Smooth muscle cell (in vitro differentiated cells): Measurements from ENCODE around the gene NUDT21. TPM values are rescaled to one million over a fixed set of nuclear protein-coding genes. Genes with fewer than 3 reads are reported as not detected.

Source experiments
- DNase-seq: peaks from one replicate; lab custom pipeline; 2025; ENCODE audit not compliant: unreplicated experiment; lab: John Stamatoyannopoulos, UW
- H2AFZ ChIP-seq: fragments of 200-600 bp; sonication (generic); 2 replicates; pipeline ENCODE4 v1.6.0; 2016; ENCODE audit warnings: antibody characterized with exemption, low read depth, mild to moderate bottlenecking
- H3F3A ChIP-seq: fragments of 200-600 bp; sonication (generic); 2 replicates; pipeline ENCODE4 v1.6.0; 2017; ENCODE audit warnings: antibody characterized with exemption, low read depth
- H3K27ac ChIP-seq: fragments of 200-600 bp; sonication (generic); 2 replicates; pipeline ENCODE4 v1.5.1; 2016; ENCODE audit warnings: low read depth, mild to moderate bottlenecking
- H3K27me3 ChIP-seq: fragments of 200-600 bp; sonication (generic); 2 replicates; pipeline ENCODE4 v1.6.1; 2016; ENCODE audit warnings: low read depth, mild to moderate bottlenecking
- H3K36me3 ChIP-seq: fragments of 200-600 bp; sonication (generic); 2 replicates; pipeline ENCODE4 v1.5.1; 2016; ENCODE audit warnings: low read depth
- H3K4me1 ChIP-seq: fragments of 200-600 bp; sonication (generic); 2 replicates; pipeline ENCODE4 v1.5.1; 2016; ENCODE audit warnings: low read depth
- H3K4me2 ChIP-seq: fragments of 200-600 bp; sonication (generic); 2 replicates; pipeline ENCODE4 v1.6.0; 2016; ENCODE audit warnings: mild to moderate bottlenecking
- H3K4me3 ChIP-seq: fragments of 200-600 bp; sonication (generic); 2 replicates; pipeline ENCODE4 v1.5.1; 2016; ENCODE audit warnings: mild to moderate bottlenecking
- H3K79me2 ChIP-seq: fragments of 200-600 bp; sonication (generic); 2 replicates; pipeline ENCODE4 v1.6.0; 2016; ENCODE audit warnings: low read depth, mild to moderate bottlenecking
- H3K9ac ChIP-seq: fragments of 200-600 bp; sonication (generic); 2 replicates; pipeline ENCODE4 v1.6.0; 2016; ENCODE audit warnings: low read depth
- H3K9me3 ChIP-seq: fragments of 200-600 bp; sonication (generic); replicated peaks from 2 replicates; pipeline ENCODE4 v1.5.1; 2016; ENCODE audit warnings: low read depth
- H4K20me1 ChIP-seq: fragments of 200-600 bp; sonication (generic); 2 replicates; pipeline ENCODE4 v1.6.0; 2016; ENCODE audit warnings: low read depth
- WGBS: methylation state at CpG from one replicate; pipeline ENCODE4 v1.1.7; 2016; ENCODE audit warnings: low lambda C conversion rate; 5-methylcytosine and 5-hydroxymethylcytosine counted together
- polyA plus RNA-seq: library from polyadenylated mRNA; unstranded; fragments of >200 nt; fragmentation: Nextera tagmentation; extraction: Ambion mirVana; gene quantifications from 2 replicates; pipeline ENCODE4 v1.2.1, GENCODE V29; 2016
- total RNA-seq: library from RNA; depleted of rRNA; stranded (reverse); fragments of >200 nt; gene quantifications from 2 replicates; pipeline ENCODE4 v1.2.3, GENCODE V29; 2014
- TF ChIP-seq, protein P1 (sequence below): fragments of 200-600 bp; sonication (generic); IDR thresholded peaks from 2 replicates; pipeline ENCODE4 v1.5.1; 2017; ENCODE audit warnings: borderline replicate concordance, mild to moderate bottlenecking, antibody characterized with exemption; ENCODE audit not compliant: insufficient read depth, poor library complexity, severe bottlenecking

The NUDT21 gene
- total and polyA plus RNA-seq, 2 experiments from 2014 or later: 44.4 to 101 TPM

DNA sequence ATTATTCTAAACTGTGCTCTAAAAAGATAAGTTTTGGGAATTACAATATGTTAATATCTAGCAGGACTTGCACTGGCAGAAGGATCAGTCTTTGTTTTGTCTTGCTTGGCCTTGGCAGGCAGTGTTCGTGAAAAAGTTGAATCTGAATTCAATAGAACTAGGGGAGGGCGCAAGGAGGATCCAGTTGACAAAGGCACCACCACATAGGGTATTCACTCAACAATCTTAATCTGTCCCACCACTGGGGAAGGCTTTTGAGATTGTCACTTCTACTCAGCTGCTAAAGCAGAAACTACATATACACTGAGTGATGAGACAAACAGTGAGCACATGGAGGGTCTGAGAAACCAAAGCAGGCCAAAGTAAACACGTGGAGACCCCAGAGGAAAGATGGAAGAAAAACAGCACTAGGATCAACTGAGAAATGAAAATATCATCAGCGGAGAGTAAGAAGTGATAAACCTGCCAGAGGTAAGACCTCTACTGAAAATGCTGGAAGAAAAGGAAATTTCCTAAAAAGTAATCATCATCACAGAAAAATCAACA is 28.2 kb downstream of the NUDT21 start:
- WGBS: 89% methylated on average over 4 of the region's 4 CpGs
- Histone ChIP-seq H3K4me2 (no peak overlapping the region), H3K4me3 (peak overlapping the region; percentile 93)

GRCh38 chr16:56421976-56422669 is 29.0 kb downstream of the NUDT21 start:
- no peaks in the 10 kb centered on the region for H3K9me3 ChIP-seq
- 97% methylated on average over 5 of the region's 5 CpGs for WGBS
- H4K20me1 ChIP-seq: peaks cover 69% of the 10 kb centered on the region
- no peak overlapping the region for H2AFZ ChIP-seq
- H3K4me2 ChIP-seq: no peak overlapping the region
- H3K4me1 ChIP-seq: peaks cover 22% of the 10 kb centered on the region
- DNase-seq: no peak
- no peaks in the 10 kb centered on the region for H3K36me3 ChIP-seq
- peaks cover 11% of the 10 kb centered on the region for H3F3A ChIP-seq
- H3K9ac ChIP-seq: no peak overlapping the region
- TF ChIP-seq, protein P1, sequence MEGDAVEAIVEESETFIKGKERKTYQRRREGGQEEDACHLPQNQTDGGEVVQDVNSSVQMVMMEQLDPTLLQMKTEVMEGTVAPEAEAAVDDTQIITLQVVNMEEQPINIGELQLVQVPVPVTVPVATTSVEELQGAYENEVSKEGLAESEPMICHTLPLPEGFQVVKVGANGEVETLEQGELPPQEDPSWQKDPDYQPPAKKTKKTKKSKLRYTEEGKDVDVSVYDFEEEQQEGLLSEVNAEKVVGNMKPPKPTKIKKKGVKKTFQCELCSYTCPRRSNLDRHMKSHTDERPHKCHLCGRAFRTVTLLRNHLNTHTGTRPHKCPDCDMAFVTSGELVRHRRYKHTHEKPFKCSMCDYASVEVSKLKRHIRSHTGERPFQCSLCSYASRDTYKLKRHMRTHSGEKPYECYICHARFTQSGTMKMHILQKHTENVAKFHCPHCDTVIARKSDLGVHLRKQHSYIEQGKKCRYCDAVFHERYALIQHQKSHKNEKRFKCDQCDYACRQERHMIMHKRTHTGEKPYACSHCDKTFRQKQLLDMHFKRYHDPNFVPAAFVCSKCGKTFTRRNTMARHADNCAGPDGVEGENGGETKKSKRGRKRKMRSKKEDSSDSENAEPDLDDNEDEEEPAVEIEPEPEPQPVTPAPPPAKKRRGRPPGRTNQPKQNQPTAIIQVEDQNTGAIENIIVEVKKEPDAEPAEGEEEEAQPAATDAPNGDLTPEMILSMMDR: no peak
- H3K27me3 ChIP-seq: no peaks in the 10 kb centered on the region
- peaks cover 71% of the 10 kb centered on the region for H3K79me2 ChIP-seq
- H3K27ac ChIP-seq: no peak overlapping the region
- no peak overlapping the region for H3K4me3 ChIP-seq

More for the DNA sequence above, 28.2 kb downstream of the NUDT21 start:
- peaks cover 63% of the 10 kb centered on the region for H4K20me1 ChIP-seq
- DNase-seq: no peak
- H3K27ac ChIP-seq: no peak overlapping the region
- H3K27me3 ChIP-seq: no peaks in the 10 kb centered on the region
- H3K79me2 ChIP-seq: peaks cover 63% of the 10 kb centered on the region
- no peaks in the 10 kb centered on the region for H3K36me3 ChIP-seq
- no peaks in the 10 kb centered on the region for H3K9me3 ChIP-seq
- H3K9ac ChIP-seq: no peak overlapping the region
- peaks cover 22% of the 10 kb centered on the region for H3K4me1 ChIP-seq
- peaks cover 18% of the 10 kb centered on the region for H3F3A ChIP-seq
- H2AFZ ChIP-seq: no peak overlapping the region
- TF ChIP-seq, protein P1: no peak

DNA sequence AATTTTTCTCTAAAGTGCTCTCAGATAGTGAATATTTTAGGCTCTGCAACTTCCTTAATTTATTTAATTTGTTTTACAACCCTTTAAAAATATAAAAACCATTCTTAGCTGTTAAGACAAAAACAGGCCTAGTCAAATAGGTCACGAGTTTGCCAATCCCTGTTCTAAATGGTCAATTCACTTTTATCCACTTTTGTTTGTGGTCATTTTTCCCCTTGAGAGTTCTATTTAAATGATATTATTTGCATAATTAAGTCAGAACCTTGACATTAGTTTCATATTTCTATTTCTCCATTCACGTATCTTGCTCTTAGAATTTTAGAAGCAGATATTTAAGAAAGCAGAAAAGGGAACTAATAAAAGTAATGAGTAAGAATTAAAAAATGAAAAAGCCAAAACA is 29.8 kb downstream of the NUDT21 start:
- Histone ChIP-seq H3K27me3 (no peaks in the 10 kb centered on the region), H3K9ac (no peak overlapping the region), H3K27ac (no peak overlapping the region), H3F3A (peaks cover 3% of the 10 kb centered on the region), H2AFZ (no peak overlapping the region), H3K4me1 (peaks cover 22% of the 10 kb centered on the region), H3K36me3 (no peaks in the 10 kb centered on the region), H4K20me1 (peaks cover 77% of the 10 kb centered on the region), H3K9me3 (no peaks in the 10 kb centered on the region), H3K4me3 (no peak overlapping the region), H3K4me2 (no peak overlapping the region), H3K79me2 (peaks cover 79% of the 10 kb centered on the region)
- TF ChIP-seq, protein P1: no peak
- 96% methylated on average over 2 of the region's 2 CpGs for WGBS
- no peak for DNase-seq

- H3K9ac ChIP-seq: no peak overlapping the region
- DNase-seq: no peak
- no peaks in the 10 kb centered on the region for H3F3A ChIP-seq
- no peaks in the 10 kb centered on the region for H3K9me3 ChIP-seq
- no peak overlapping the region for H3K4me3 ChIP-seq
- no peaks in the 10 kb centered on the region for H3K36me3 ChIP-seq
- peaks cover 84% of the 10 kb centered on the region for H4K20me1 ChIP-seq
- peaks cover 22% of the 10 kb centered on the region for H3K4me1 ChIP-seq
- H2AFZ ChIP-seq: no peak overlapping the region
- peaks cover 86% of the 10 kb centered on the region for H3K79me2 ChIP-seq
- no peaks in the 10 kb centered on the region for H3K27me3 ChIP-seq
- TF ChIP-seq, protein P1: no peak
- H3K4me2 ChIP-seq: no peak overlapping the region
- H3K27ac ChIP-seq: no peak overlapping the region
Measured at GRCh38 chr16:56420613-56421012, 30.5 kb downstream of the NUDT21 start.
